OCI-LY7 (cell line): ENCODE results near the gene FAM20B.

Experiments used
- EZH2phosphoT487 ChIP-seq: fragments of 200-600 bp; sonication (generic); IDR thresholded peaks from 2 replicates; pipeline ENCODE4 v1.6.1; 2018; ENCODE audit warnings: low read depth, borderline replicate concordance, mild to moderate bottlenecking, mixed run types, antibody characterized with exemption, low read length, moderate library complexity, mixed read lengths
- TF ChIP-seq, protein P1 (sequence below): fragments of 200-600 bp; sonication (generic); conservative IDR thresholded peaks from 2 replicates; pipeline ENCODE4 v1.5.1; 2014; ENCODE audit warnings: mild to moderate bottlenecking, antibody characterized with exemption, low read length, moderate library complexity, mixed read lengths

GRCh38 chr1:179023946-179024650 lies 1.6 kb upstream of the FAM20B start:
- TF ChIP-seq, protein P1, sequence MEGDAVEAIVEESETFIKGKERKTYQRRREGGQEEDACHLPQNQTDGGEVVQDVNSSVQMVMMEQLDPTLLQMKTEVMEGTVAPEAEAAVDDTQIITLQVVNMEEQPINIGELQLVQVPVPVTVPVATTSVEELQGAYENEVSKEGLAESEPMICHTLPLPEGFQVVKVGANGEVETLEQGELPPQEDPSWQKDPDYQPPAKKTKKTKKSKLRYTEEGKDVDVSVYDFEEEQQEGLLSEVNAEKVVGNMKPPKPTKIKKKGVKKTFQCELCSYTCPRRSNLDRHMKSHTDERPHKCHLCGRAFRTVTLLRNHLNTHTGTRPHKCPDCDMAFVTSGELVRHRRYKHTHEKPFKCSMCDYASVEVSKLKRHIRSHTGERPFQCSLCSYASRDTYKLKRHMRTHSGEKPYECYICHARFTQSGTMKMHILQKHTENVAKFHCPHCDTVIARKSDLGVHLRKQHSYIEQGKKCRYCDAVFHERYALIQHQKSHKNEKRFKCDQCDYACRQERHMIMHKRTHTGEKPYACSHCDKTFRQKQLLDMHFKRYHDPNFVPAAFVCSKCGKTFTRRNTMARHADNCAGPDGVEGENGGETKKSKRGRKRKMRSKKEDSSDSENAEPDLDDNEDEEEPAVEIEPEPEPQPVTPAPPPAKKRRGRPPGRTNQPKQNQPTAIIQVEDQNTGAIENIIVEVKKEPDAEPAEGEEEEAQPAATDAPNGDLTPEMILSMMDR = no peak
- no peak for TF ChIP-seq EZH2phosphoT487
